Hindlimb muscle (tissue), 1 donor: ENCODE data around the gene OR10A4. TPM values are rescaled to one million over a fixed set of nuclear protein-coding genes. Genes with fewer than 3 reads are reported as not detected.
"Not testable (repeated sequence)": the region's sequence is repeated elsewhere in the genome, so short reads cannot be mapped to it uniquely, and the experiment has no call there.

Experiments
- DNase-seq: peaks from one replicate; pipeline ENCODE4 v3.0.0-alpha.2; 2013
- polyA plus RNA-seq: library from polyadenylated mRNA; unstranded; fragments of 120-200 nt; gene quantifications from one replicate; pipeline ENCODE4 v1.2.1, GENCODE V29; 2013; ENCODE audit not compliant: insufficient read length

Gene OR10A4, protein sequence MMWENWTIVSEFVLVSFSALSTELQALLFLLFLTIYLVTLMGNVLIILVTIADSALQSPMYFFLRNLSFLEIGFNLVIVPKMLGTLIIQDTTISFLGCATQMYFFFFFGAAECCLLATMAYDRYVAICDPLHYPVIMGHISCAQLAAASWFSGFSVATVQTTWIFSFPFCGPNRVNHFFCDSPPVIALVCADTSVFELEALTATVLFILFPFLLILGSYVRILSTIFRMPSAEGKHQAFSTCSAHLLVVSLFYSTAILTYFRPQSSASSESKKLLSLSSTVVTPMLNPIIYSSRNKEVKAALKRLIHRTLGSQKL
- polyA plus RNA-seq, result not detected

GRCh38 chr11:6876325-6876724 is at the start of gene OR10A4:
Gene OR10A4, plus strand, starts transcription at chr11:6876625. Its CDS starts 23 bp downstream, at chr11:6876648.
- DNase-seq, result no peak

- DNase-seq, result no peak
Observed at GRCh38 chr11:6828103-6828502, 48.3 kb upstream of the OR10A4 start.

- no peak for DNase-seq
Observed at GRCh38 chr11:6833356-6833755, 43.1 kb upstream of the OR10A4 start.

GRCh38 chr11:6834021-6834420 is 42.4 kb upstream of the OR10A4 start:
- no peak for DNase-seq

DNA sequence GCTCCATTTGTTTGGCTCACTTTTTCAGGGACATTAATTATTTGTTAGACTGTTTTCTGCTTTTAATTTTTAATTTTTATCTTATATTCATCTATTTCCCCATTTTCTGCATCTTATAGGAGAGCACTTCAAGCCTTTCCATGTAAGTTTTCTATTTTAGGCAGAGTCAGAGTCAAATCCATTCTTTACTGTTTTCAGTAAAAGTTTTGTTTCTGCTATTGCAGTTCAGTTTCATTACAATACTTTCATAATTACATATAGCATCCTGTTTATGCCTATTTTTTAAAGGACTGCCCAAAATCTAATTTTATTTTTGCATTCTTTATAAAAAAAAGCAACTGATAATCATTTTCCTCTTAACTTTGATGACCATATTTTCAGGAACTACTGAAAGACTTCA is 34.7 kb upstream of the OR10A4 start:
- DNase-seq, result no peak

- no peak for DNase-seq
Observed at GRCh38 chr11:6843670-6844069, 32.8 kb upstream of the OR10A4 start.

DNA sequence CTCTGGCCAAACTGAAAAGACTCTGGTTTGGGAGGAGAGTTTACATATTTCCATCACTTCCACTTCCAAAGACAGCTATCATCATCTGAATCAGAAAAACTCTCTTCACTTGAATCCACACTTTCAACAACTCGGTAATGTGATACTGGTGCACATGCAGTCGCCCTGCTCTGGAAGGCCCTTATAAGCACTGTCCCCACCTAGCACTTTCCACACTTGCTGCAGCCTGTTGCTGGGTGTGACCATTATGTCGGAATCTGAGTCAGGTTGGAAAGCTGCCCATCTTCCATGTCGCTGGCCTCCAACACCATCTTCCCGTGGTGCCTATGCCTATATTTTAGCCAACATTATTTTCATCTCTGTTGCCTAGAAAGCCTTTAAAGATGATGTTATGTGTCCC is 32.1 kb upstream of the OR10A4 start:
- DNase-seq, result no peak

DNA sequence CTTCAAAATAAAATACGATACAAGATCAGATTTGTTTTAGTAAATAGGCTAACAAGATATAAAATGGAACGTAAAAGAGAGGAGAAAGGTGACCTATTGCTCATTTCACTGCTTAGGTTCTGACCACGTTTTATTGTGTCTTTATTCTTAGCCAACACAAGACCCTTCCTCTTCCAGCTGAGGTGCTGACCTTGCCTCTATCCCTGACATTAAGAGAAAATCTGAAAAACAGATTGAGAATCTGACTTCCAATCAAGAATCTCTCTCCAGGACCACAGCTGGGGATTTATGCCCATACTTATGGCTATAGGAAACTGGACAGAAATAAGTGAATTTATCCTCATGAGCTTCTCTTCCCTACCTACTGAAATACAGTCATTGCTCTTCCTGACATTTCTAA is 31.0 kb upstream of the OR10A4 start, which contains the start of gene OR10A5:
Gene OR10A5 (plus strand): TSS at position 301 of the 400 bp plus-strand sequence. CDS start 0 bp downstream, at position 301.
- no peak for DNase-seq

- no peak for DNase-seq
Observed at GRCh38 chr11:6850526-6850925, 25.9 kb upstream of the OR10A4 start.

DNA sequence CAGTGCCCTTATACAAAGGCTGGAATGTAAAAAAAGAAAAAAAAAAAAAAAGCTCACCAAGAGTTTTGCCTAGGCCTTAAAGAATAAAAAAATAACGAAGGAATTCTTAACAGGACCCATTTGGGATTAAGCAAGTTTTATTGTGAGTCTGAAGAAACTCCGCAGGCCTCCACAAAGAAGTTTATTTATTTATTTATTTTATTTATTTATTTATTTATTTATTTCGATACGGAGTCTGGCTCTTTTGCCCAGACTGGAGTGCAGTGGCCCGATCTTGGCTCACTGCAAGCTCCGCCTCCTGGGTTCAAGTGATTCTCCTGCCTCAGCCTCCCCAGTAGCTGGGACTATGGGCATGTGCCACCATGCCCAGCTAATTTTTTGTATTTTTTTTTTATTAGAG is 21.6 kb upstream of the OR10A4 start:
- not testable (repeated sequence) for DNase-seq

DNA sequence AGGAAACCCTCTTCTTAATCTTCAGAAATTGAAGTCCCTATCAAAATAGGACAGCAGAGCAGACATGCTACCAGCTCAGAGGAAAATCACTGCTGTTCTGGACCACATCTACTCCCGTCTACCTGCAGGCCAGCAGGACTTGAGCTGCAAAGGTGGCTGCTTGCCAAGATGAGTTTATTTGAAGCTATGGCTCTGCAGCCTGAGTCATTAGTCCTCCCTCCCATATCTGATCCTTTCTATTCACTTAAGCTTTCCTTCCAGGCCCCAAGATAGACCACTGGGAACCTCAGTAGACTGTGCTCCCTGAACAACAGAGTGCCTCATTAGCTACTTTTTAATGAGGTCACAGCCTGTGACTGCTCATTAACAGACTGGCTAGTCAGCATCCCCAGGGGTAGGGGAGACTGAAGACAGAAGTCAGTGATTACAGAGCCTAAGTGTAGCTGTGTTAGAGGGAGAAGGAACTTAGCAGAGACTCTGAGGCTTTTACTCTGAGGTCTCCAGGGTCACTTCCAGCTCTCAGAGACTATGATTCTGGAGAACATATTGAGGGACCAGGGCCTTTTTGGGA is 20.4 kb upstream of the OR10A4 start:
- DNase-seq, result no peak

- no peak for DNase-seq
Observed at GRCh38 chr11:6856871-6857270, 19.6 kb upstream of the OR10A4 start.

- DNase-seq, result no peak
Observed at GRCh38 chr11:6862961-6863360, 13.5 kb upstream of the OR10A4 start, which contains the start of gene OR10A2. Gene OR10A2, plus strand, starts transcription at chr11:6863057. Its CDS starts 6,698 bp downstream, at chr11:6869755.

GRCh38 chr11:6864438-6864837 is 12.0 kb upstream of the OR10A4 start:
- no peak for DNase-seq

DNA sequence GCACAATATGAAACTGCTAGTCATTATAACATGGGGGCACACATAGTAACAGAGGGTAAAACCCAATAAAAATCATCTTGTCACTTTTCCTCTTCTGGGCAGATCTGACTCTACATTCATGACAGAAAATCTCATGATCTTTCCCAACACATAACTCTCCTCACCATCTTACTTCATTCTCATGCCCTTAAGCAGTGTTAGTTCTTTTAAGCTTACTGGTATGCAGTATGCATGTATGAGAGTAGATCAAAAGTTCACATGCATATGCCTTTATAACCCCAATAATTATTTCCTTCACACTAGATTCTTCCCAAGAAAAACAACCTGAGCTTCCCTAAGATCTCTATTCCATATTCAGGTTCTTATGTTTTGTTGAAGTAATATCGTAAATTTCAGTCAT is 5.1 kb upstream of the OR10A4 start:
- DNase-seq, result no peak

- DNase-seq, result no peak
Observed at GRCh38 chr11:6875761-6876160, 664 bp upstream of the OR10A4 start.

- no peak for DNase-seq
Observed at GRCh38 chr11:6876914-6877313, 489 bp downstream of the OR10A4 start.

DNA sequence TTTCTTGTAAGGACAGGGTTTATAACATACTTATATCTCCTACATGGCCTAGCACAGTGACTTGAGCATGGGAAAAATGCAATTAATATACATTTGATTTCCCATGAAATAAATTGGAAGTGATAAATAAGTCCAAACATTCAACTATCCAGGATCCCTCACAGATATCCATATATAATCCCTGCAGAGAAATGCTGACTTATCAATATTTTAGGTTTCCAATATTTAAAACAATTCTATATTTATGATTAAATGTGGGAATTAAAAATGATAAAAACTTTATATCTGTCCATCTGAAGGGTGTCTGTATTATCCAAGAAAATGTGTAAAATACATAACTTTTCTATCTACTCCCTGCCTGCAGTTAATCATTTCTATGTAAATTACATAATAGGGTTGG is 6.3 kb downstream of the OR10A4 start:
- no peak for DNase-seq

DNA sequence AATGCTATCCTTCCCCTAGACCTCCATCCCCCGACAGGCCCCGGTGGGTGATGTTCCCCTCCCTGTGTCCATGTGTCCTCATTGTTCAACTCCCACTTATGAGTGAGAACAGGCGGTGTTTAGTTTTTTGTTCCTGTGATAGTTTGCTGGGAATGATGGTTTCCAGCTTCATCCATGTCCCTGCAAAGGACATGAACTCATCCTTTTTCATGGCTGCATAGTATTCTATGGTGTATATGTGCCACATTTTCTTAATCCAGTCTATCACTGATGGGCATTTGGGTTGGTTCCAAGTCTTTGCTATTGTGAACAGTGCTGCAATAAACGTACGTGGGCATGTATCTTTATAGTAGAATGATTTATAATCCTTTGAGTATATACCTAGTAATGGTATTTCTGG is 11.3 kb downstream of the OR10A4 start:
- DNase-seq, result not testable (repeated sequence)

- DNase-seq, result no peak
Observed at GRCh38 chr11:6888830-6889229, 12.4 kb downstream of the OR10A4 start.

DNA sequence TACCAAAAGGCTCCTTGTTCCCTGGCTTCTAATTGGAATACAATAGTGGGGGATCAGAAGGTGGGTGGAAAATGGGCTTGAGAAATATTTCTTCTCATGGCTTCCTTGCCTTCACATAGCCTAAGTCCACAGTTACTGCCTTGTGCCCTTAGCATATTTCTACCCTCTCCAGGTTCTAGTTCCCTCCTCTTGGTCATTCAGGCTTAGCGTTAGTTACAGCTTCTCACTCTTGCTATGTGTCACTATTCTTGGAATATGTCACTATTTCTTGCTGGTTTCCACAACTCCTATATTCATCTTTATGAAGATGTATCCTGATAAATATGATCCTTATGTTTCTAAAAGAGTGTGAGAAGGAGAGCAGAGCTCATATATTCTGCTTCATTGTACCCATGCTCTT is 13.4 kb downstream of the OR10A4 start:
- no peak for DNase-seq

GRCh38 chr11:6892400-6892799 is 16.0 kb downstream of the OR10A4 start, which contains the start of gene OR2D2:
Gene OR2D2, minus strand, starts transcription at chr11:6892500. Its CDS starts 0 bp downstream, at chr11:6892500.
- no peak for DNase-seq

- no peak for DNase-seq
Observed at GRCh38 chr11:6894097-6894496, 17.7 kb downstream of the OR10A4 start.

GRCh38 chr11:6895010-6895409 is 18.6 kb downstream of the OR10A4 start:
- DNase-seq, result no peak
